Activated CD4-positive, alpha-beta T cell treated with anti-CD3 and anti-CD28 coated beads, Interleukin-10, Interleukin-2, amounts not matched to agents 100 ng/mL and 50 ng/mL, durations not matched to agents 16 hours and 8 hours (primary cell): ENCODE results near the gene NT5DC2.

Experiments used
- DNase-seq: peaks from one replicate; pipeline ENCODE4 v3.0.0-alpha.2; 2020

The NT5DC2 gene

DNA sequence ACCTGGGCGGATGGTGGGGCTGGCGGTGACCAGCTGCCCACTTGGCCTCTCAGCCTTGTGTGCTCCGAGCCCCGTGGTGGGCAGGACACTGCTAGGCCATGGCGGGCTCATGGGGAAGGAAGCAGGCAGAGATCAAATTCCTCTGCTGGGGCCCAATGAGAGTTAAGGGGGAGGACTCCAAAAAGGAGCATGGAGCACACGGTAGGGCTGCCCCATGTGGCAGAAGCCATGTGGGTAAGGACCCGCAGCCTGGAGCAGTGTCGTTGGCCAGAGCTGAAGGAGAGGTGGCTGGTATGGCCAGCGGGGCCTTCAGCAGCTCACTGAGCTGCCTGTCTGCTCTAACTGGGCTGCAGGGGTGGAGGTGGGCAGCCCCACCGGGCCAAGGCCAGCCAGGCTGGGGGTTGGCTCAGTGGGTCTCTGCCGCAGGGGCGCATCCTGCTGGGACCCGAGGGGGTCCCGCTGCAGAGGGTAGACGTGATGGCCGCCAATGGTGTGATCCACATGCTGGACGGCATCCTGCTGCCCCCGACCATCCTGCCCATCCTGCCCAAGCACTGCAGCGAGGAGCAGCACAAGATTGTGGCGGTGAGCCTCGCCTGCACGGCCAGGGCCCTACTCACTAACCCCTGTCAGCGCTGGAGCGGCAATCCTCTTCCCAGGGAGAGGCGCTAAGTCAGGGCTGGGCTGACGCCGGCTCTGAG is 27.2 kb downstream of the NT5DC2 start:
- no peak for DNase-seq

DNA sequence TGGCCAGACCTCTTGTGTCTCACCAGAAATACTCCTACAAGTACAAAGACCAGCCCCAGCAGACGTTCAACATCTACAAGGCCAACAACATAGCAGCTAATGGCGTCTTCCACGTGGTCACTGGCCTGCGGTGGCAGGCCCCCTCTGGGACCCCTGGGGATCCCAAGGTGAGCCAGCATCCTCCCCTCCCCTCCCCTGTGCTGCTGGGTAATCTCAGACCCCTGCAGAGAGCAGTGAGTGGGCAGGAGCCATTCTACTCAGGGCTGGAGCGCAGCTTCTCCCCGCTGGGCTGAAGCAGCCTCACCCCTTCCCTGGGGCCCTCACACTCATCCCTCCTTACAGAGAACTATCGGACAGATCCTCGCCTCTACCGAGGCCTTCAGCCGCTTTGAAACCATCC is 28.7 kb downstream of the NT5DC2 start:
- no peak for DNase-seq

DNA sequence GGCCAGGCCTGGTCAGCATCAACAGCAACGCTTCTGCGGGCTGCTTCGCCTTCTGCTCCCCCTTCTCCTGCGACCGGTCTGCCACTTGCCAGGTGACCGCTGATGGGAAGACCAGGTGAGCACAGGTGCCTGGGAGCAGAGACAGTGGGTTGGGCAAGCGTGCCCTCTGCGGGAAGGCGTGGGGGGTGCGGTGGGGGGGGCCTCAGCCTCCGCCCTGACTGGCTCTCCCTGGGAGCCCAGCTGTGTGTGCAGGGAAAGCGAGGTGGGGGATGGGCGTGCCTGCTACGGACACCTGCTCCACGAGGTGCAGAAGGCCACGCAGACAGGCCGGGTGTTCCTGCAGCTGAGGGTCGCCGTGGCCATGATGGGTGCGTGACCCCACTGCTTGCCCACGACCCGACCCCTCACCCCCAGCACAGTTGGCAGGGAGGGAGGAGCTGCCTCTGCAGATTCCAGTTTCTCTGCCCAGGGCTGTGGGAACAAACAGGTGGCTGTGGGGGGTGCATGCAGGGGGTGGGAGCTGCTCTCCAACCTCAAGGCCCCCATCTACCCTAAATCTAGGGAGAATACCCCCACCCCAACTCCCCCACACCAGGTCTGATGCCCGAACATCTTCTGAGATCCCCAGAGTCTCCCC is 29.8 kb downstream of the NT5DC2 start:
- no peak for DNase-seq

DNA sequence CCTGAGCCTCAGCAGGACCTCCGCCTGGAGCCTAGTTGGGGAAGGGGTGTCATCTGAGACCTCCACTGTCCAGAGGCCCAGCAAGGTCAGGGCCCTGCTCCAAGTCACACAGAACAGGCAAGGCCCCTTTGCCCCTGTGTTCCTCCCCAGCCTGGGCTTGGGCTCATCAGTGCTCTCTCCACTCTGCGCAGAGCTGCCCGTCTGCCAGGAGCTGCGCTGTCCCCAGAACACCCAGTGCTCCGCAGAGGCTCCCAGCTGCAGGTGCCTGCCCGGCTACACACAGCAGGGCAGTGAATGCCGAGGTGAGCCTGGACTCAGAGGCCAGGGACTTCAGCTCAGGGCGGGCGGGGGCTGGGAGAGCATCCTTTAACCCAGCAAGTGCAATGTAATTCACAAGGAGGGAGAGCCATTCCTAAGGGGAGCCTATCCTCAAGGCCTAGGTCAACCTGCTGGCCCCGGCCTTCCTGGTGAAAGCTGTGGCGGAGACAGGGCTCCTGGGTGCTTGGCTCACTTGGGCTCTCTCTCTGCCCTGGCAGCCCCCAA is 30.8 kb downstream of the NT5DC2 start:
- no peak for DNase-seq

DNA sequence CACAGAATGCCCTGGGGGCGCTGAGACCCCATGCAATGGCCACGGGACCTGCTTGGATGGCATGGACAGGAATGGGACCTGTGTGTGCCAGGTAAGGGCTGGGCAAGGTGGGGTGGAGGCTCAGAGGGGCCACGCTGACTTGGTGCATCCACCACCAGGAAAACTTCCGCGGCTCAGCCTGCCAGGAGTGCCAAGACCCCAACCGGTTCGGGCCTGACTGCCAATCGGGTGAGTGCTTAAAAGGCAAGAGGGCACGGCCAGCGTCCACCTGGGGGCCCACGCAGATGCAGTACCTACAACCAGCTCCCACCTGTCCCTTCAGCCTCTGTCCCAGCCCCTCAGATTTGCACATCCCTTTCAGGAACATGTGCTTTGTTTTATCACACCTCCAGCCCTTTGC is 31.7 kb downstream of the NT5DC2 start:
- DNase-seq, result no peak

DNA sequence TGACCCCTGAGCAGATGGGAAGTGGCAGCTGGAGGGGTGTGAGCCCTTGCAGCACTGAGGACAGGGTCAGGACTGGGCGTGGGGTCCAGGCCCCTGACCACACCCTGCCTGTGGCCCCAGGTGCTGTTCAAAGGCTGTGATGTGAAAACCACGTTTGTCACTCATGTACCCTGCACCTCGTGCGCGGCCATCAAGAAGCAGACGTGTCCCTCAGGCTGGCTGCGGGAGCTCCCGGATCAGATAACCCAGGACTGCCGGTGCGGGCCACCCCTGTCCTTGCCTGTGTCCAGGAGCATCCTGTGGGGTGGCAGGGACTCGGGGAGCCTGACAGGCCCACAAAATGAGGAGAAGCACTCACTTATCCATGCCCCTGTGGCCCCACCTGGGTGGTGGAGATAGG is 32.6 kb downstream of the NT5DC2 start:
- no peak for DNase-seq

DNA sequence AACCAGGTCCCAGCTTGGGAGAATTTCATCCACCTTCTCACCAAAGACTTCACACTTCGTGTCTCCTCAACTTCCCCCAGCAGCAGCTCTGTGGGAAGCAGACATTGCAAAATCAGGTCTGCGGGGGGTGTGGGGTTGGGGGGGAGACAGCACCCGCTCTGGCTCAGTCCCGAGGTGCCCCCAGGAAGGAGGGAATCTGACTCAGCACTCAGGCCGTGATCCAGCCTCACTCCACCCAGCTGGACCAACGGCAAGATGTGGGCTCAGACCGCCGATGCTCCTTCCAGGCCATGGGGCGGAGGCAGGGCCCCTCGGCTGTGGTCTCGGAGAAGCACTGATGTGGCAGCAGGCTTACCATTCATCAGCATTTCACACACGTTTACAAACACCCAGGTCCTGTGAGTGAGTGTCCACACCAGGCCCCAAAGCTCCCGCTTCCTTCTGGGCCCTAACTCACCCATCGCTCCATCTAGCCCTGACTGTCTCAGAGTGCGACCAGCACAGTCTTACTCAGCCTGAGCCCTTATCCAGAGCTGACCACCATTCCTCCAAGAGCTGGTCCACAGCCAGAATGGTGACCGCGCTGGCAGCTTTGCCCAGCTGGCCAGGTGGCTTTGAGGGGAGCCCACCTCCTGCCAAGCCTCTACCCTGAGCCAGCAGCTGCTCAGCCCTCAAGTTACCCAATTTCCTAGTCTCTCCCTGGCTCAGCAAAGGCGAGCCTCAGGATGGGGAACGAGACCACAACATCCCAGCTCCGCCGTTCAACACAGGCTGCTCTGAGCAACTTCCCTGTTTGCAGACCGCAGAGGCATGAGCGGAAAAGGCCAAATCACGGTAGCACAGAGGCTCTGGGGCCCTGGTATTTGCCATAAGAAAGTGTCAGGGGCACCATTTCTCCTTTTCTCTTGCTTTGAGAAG is 35.3 kb downstream of the NT5DC2 start:
- DNase-seq, result no peak

DNA sequence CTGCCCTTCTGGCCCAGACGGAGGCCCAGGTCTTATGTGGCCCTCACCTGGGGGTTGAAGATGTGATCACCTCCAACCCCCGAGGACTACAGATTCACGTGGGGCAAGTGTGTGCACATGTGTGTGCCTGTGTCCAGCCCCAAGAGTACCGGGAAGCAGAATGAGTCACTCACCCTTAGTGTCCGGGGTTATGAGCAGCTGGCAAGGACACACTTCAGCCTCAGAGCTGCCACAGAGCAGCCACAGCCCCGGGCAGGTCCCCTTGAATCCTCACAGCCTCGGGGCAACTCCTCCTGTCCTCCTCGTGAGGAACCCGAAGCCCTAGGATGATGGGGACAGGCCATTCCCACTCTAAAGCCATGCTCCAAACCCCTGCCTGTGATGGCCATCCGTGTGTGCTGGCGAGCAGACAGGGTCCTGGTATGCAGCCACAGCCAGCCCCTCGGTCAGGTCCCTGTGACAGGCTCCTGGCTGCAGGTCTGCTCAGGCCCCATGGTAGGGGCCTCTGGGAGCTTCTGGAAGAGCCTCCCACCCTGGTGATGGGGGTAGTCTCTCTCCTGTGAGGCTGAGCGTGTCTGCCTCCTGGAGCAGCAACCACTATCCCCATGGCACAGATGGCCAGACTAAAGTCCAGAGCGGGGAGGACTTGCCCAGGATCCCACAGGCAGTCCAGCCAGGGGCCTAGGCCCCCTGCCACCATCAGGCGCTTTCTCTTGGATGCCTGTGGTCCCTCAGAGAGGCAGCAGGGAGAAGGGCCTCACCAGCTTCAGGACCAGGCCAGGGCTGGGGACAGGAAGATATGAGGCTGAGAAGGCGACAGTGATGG is 37.7 kb downstream of the NT5DC2 start:
- DNase-seq, result no peak

DNA sequence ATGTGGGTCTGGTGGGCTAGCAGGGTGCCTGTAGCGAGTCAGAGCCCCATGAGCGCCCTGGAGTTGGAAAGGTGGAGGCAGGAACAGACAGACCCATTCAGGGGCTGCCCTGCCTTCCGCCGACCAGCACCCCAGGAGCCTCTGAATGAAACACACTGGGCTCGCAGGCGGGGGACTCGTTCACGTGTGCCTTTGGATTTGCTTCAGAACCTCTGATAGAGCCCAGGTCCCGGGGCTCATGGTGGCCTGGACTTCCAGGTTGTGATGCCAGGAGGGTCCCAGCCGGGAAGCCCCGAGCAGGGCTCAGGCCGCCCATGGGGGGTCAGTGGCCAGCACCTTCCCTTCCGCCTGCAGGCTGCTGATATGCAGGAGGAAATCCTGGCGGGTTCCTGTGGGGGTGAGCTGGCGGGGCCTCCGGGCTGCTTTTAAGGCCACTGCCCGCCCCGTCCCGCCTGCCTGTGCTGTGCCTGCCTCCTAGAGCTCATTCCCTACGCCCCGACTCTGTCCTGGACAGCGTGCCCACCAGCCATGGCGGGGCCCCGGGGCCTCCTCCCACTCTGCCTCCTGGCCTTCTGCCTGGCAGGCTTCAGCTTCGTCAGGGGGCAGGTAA is 38.7 kb downstream of the NT5DC2 start, which contains the start of gene STAB1:
TSS of gene STAB1 (plus strand) at position 453 of the 610 bp plus-strand sequence. CDS start at position 529, 76 bp downstream.
- no peak for DNase-seq

DNA sequence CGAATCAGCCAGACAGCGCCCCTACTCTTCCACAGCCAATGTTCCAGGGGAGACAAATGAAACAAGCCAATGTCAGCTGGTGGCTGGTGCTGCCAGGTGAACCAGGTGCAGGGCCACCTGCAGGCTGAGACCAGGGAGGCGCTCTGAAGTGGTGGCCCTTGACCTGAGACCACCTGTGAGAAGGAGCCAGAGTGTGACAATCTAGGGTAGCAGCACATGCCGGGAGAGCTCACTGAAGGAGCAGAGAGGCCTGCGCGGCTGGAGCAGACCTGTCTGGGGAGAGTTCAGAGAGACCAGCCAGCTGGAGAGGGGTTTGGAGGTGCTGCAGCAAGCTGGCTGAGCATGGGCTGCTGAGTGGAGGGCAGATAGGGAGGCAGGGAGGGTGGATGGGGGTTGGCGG is 39.2 kb downstream of the NT5DC2 start:
- DNase-seq, result no peak

DNA sequence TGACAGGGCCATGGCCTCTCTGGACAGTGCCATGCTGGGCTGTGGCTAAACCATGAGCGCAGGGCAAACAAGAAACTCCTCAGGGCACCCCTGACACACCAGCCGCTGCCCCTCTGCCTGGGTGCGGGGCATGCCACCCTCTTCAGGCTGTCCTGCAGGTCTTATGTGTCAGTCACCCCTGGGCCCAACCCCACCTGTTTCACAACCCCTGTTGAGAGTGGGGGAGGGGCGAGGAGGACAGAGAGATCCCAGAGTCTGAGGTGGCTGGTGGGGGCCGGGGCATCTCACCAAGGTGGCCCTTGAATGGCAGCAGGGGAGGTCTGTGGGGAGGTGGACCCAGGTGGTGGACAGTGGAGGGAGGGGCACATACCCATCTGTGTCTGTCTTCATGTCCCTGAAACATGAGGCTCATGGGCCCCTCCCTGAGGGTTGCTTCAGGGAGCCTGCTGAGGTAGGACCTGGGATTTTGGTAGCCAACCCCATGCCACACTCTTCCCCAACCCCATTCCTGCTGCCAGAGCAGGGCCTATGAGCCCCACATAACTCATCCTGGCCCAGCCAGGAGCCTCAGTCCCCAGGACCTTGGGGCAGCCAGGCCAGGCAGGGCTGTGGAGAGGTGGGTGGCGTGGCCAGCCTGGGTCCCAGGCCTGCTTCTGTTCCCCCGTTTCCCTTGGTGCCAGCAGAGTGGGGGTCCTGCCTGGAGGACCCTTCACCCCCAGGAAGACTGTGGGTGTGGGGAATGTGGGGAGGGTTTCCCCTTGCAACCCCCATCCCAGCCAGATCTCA is 40.2 kb downstream of the NT5DC2 start:
- DNase-seq, result no peak

DNA sequence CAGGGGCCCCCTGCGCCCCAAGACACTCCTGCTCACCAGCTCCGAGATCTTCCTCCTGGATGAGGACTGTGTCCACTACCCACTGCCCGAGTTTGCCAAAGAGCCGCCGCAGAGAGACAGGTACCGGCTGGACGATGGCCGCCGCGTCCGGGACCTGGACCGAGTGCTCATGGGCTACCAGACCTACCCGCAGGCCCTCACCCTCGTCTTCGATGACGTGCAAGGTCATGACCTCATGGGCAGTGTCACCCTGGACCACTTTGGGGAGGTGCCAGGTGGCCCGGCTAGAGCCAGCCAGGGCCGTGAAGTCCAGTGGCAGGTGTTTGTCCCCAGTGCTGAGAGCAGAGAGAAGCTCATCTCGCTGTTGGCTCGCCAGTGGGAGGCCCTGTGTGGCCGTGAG is 41.6 kb downstream of the NT5DC2 start:
- no peak for DNase-seq

DNA sequence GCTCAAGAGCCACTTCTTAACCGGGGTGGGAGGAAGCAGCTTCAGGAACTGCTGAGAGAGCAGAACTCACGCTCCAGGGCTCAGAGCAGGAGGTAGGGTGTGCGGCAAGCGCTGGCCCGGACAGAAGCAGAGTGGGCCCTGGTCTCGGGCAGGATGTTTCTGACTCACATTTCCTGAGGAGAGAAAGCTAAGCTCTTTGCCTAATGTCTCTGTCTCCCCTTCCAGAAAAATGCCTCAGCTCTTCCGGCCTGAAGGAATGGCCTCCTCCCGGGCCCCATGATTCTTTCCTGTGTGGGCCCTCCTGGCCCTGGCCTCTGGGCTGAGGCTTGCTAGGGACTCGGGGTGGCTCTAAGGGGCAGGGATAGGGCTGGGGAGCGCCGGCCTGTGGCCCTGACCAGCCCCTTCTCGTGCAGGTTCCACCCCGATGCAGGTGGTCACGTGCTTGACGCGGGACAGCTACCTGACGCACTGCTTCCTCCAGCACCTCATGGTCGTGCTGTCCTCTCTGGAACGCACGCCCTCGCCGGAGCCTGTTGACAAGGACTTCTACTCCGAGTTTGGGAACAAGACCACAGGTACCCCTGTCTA is 42.6 kb downstream of the NT5DC2 start:
- DNase-seq, result no peak

DNA sequence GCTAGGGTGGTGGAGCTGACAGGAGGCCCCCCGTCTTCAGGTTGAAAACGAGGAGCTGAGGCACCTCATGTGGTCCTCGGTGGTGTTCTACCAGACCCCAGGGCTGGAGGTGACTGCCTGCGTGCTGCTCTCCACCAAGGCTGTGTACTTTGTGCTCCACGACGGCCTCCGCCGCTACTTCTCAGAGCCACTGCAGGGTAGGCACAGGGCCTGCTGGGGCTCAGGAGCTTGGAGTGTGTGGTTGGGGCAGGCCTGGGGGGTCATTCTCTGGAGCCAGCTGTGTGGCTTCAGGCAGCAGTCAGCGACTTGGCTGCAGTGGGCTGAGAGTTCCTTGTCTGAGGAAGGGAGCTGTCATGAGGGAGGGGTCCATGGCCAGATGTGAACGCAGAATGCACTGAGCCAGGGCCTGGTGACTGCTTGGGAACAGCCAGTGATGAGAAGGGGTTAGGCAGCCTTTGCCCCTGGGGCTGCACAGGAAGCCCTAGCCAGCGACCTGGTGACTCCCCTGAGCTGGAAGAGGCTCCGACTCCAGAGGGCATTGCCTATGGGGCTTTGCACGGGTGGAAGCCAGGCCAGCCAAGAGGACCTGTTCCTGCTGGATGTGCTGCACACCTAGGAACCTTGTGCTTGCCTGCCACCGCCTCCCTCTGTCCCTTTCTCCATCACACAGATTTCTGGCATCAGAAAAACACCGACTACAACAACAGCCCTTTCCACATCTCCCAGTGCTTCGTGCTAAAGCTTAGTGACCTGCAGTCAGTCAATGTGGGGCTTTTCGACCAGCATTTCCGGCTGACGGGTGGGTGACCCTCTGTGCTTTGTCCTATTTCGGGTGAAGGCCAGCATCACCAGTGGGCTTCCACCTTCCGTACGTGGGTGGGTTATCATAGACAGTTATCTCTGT is 43.4 kb downstream of the NT5DC2 start:
- DNase-seq, result no peak

DNA sequence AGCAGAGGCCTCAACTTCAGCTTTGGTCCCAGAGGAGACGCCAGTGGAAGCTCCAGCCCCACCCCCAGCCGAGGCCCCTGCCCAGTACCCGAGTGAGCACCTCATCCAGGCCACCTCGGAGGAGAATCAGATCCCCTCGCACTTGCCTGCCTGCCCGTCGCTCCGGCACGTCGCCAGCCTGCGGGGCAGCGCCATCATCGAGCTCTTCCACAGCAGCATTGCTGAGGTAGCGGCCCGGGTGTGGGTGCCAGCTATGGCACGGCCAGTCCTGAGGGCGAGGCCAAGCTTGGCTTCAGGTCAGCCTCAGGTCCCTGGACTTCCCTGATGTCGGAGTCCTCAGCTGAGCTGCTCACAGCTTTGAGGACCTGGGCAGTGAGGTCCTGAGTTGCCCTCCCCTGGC is 44.2 kb downstream of the NT5DC2 start:
- DNase-seq, result no peak

DNA sequence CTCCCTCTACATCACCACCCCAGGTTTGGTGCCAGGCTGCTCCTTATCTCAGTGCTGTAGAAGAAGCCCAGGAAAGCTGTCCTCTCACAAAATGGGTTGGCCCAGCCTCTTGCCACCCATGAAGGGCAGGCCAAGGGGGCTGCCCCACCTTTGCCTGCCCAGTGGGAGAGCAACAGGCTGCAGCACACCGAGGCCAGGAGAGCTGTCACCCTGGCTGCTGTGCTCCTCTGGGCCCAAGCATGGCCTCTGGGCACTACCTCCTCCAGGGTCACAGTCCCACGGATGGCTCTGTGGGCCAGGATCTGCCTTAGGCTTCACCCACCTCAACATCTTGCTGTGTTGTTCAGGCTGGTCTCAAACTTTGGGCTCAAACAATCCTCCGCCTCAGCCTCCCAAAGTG is 44.9 kb downstream of the NT5DC2 start:
- DNase-seq, result no peak

DNA sequence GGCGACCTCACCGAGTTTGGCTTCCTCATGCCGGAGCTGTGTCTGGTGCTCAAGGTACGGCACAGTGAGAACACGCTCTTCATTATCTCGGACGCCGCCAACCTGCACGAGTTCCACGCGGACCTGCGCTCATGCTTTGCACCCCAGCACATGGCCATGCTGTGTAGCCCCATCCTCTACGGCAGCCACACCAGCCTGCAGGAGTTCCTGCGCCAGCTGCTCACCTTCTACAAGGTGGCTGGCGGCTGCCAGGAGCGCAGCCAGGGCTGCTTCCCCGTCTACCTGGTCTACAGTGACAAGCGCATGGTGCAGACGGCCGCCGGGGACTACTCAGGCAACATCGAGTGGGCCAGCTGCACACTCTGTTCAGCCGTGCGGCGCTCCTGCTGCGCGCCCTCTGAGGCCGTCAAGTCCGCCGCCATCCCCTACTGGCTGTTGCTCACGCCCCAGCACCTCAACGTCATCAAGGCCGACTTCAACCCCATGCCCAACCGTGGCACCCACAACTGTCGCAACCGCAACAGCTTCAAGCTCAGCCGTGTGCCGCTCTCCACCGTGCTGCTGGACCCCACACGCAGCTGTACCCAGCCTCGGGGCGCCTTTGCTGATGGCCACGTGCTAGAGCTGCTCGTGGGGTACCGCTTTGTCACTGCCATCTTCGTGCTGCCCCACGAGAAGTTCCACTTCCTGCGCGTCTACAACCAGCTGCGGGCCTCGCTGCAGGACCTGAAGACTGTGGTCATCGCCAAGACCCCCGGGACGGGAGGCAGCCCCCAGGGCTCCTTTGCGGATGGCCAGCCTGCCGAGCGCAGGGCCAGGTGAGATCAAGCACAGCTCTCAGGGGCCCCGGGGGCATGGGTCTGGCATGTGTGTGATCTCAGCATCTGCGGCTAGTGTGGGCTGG is 45.6 kb downstream of the NT5DC2 start:
- no peak for DNase-seq

DNA sequence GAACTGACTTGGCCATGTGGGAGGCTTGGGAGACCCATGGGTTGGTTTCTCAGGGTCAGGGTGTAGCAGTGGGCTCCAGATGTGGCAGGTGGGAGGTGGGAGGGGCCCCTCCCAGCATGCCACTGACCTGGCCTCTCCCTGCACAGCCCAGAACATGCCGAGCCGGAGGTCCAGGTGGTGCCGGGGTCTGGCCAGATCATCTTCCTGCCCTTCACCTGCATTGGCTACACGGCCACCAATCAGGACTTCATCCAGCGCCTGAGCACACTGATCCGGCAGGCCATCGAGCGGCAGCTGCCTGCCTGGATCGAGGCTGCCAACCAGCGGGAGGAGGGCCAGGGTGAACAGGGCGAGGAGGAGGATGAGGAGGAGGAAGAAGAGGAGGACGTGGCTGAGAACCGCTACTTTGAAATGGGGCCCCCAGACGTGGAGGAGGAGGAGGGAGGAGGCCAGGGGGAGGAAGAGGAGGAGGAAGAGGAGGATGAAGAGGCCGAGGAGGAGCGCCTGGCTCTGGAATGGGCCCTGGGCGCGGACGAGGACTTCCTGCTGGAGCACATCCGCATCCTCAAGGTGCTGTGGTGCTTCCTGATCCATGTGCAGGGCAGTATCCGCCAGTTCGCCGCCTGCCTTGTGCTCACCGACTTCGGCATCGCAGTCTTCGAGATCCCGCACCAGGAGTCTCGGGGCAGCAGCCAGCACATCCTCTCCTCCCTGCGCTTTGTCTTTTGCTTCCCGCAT is 46.4 kb downstream of the NT5DC2 start:
- no peak for DNase-seq
